GM23248 (cell line): ENCODE measurements around the gene NBL1. TPM values are rescaled to one million over a fixed set of nuclear protein-coding genes. Genes with fewer than 3 reads are reported as not detected.

Experiments
- DNase-seq: peaks from one replicate; pipeline ENCODE4 v3.0.0-alpha.2; 2015
- H2AFZ ChIP-seq: fragments of 200-600 bp; sonication (generic); 2 replicates; pipeline ENCODE4 v1.6.1; 2016; ENCODE audit warnings: antibody characterized with exemption
- H3F3A ChIP-seq: fragments of 200-600 bp; sonication (generic); 2 replicates; pipeline ENCODE4 v1.6.1; 2016; ENCODE audit warnings: mild to moderate bottlenecking, antibody characterized with exemption, mixed run types; ENCODE audit not compliant: insufficient read depth
- H3K27ac ChIP-seq: fragments of 200-600 bp; sonication (generic); 2 replicates; pipeline ENCODE4 v1.5.1; 2016; ENCODE audit warnings: mild to moderate bottlenecking
- H3K27me3 ChIP-seq: fragments of 200-600 bp; sonication (generic); replicated peaks from 2 replicates; pipeline ENCODE4 v1.6.1; 2016; ENCODE audit warnings: mild to moderate bottlenecking; ENCODE audit not compliant: insufficient read depth
- H3K36me3 ChIP-seq: fragments of 200-600 bp; sonication (generic); 2 replicates; pipeline ENCODE4 v1.6.1; 2016; ENCODE audit warnings: low read depth, mild to moderate bottlenecking
- H3K4me1 ChIP-seq: fragments of 200-600 bp; sonication (generic); 2 replicates; pipeline ENCODE4 v1.6.1; 2016; ENCODE audit warnings: mild to moderate bottlenecking; ENCODE audit not compliant: insufficient read depth
- H3K4me2 ChIP-seq: fragments of 200-600 bp; sonication (generic); one replicate; pipeline ENCODE4 v1.6.1; 2016; ENCODE audit warnings: mild to moderate bottlenecking; ENCODE audit not compliant: unreplicated experiment
- H3K4me3 ChIP-seq: fragments of 200-600 bp; sonication (generic); 2 replicates; pipeline ENCODE4 v1.5.1; 2016; ENCODE audit warnings: mild to moderate bottlenecking
- H3K79me2 ChIP-seq: fragments of 200-600 bp; sonication (generic); 2 replicates; pipeline ENCODE4 v1.6.1; 2016; ENCODE audit warnings: mild to moderate bottlenecking; ENCODE audit not compliant: insufficient read depth
- H3K9ac ChIP-seq: fragments of 200-600 bp; sonication (generic); 2 replicates; pipeline ENCODE4 v1.6.1; 2016; ENCODE audit warnings: mild to moderate bottlenecking
- H3K9me2 ChIP-seq: fragments of 200-600 bp; sonication (generic); 2 replicates; pipeline ENCODE4 v1.6.1; 2016; ENCODE audit warnings: mixed run types, mild to moderate bottlenecking, moderate library complexity; ENCODE audit not compliant: insufficient read depth
- H3K9me3 ChIP-seq: fragments of 200-600 bp; sonication (generic); one replicate; pipeline ENCODE4 v1.6.1; 2017; ENCODE audit warnings: low read depth
- H4K20me1 ChIP-seq: fragments of 200-600 bp; sonication (generic); 2 replicates; pipeline ENCODE4 v1.6.0; 2016; ENCODE audit not compliant: insufficient read depth
- EZH2 ChIP-seq: fragments of 200-600 bp; sonication (generic); IDR thresholded peaks from 2 replicates; pipeline ENCODE4 v1.6.1; 2018; ENCODE audit warnings: antibody characterized with exemption, mild to moderate bottlenecking; ENCODE audit not compliant: insufficient read depth, poor library complexity, severe bottlenecking
- EZH2phosphoT487 ChIP-seq: fragments of 200-600 bp; sonication (generic); IDR thresholded peaks from 2 replicates; pipeline ENCODE4 v1.6.1; 2018; ENCODE audit warnings: antibody characterized with exemption, moderate library complexity, mild to moderate bottlenecking, low read depth; ENCODE audit not compliant: insufficient read depth
- WGBS, 2 experiments: methylation state at CpG; one replicate each; pipeline ENCODE4 v1.1.6; 2015 to 2017; ENCODE audit warnings: low lambda C conversion rate in 2 of 2, low coverage in 1 of 2; ENCODE audit errors: missing lambda C conversion rate in 2 of 2; 5-methylcytosine and 5-hydroxymethylcytosine counted together
- in situ Hi-C: fragments of 300-500 bp; cut with MboI; formaldehyde crosslinking; loops from 2 replicates; pipeline ENCODE4 v1.15.0; 2020
- polyA plus RNA-seq: library from polyadenylated mRNA; unstranded; fragments of >200 nt; fragmentation: Nextera tagmentation; extraction: Ambion mirVana; gene quantifications from 2 replicates; pipeline ENCODE4 v1.2.1, GENCODE V29; 2016
- total RNA-seq: library from RNA; depleted of rRNA; stranded (reverse); fragments of >200 nt; shearing (Covaris generic); gene quantifications from 2 replicates; pipeline ENCODE4 v1.2.3, GENCODE V29; 2014

NBL1 gene
- total and polyA plus RNA-seq, 2 experiments from 2014 or later: 239 to 290 TPM

DNA sequence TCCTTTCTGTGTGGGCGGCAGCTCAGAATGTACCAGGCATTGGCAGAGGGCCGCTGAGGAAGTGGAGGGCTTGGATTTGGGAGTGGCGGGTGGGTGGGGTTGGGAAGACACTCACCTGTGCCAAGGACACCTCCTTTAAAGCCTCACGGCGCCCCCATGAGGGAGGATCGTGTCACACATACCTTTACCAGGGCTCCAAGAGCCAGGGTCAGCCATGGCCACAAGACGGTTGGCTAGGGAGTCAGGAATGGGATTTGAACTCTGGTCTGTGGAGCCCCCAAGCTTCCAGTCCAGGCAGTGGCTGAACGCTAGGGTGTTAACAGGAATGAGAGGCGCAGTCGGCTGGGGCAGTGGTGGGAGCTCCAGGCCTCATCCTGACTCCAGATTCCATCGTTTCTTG, 4.6 kb downstream of the NBL1 start:
- H3K27me3 ChIP-seq: no peaks in the 10 kb centered on the region
- H3K9ac ChIP-seq: no peak overlapping the region
- in situ Hi-C loops: loop anchor here (5.0 to 10.0 kb wide), 2 partner anchors 161 to 254 kb away; partner anchors contain the start of gene CAPZB
- H3K4me1 ChIP-seq: peaks cover 40% of the 10 kb centered on the region
- H3K9me3 ChIP-seq: no peaks in the 10 kb centered on the region
- no peak overlapping the region for H3K27ac ChIP-seq
- H2AFZ ChIP-seq: no peak overlapping the region
- peak; percentile 59 for DNase-seq
- 38 to 43% methylated on average over 11 of the region's 11 CpGs for WGBS, 2 experiments
- no peak overlapping the region for H3K4me3 ChIP-seq
- H3K36me3 ChIP-seq: no peaks in the 10 kb centered on the region
- no peak overlapping the region for H3K4me2 ChIP-seq
- no peak for TF ChIP-seq EZH2phosphoT487
- TF ChIP-seq EZH2: no peak
- peaks cover 93% of the 10 kb centered on the region for H3K79me2 ChIP-seq
- no peaks in the 10 kb centered on the region for H3K9me2 ChIP-seq
- H4K20me1 ChIP-seq: no peaks in the 10 kb centered on the region
- H3F3A ChIP-seq: peaks cover 19% of the 10 kb centered on the region

DNA sequence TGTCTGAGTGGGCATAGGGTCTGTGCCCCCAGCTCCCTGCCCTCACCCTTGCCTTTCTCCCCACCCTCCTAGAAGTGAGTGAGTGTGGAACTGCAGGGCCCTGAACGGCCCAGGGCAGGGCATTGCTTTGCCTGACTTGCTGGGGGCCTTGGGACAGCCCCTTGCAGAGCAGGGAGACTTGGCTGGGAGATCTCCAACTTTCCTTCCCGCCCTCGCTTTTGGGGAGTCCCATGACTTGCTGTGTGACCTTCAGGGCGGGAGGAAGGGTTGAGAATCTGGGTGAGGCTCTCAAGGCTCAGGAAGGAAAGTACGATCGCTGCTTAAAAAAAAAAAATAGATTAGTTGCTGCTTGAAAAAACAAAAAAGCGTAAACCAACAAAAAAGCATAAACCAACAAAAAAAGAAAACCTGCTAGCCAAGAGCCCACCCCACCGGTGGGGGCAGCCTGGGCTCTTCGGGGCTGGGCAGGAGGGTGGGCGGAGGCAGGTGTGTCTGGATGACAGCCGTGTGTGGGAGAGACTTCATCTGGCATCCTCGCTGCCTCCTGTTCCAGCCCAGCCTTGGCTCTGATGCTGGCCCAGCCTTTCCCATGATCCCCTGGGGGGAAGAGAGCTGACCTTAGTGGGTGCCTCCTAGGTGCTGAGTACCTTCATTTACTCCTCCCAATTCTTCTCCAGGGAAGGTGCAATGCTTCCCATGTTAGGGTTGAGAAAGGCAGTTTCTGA, 6.5 kb downstream of the NBL1 start:
- TF ChIP-seq EZH2: no peak
- TF ChIP-seq EZH2phosphoT487: no peak
- Histone ChIP-seq H3K27me3 (no peaks in the 10 kb centered on the region), H3K27ac (peak overlapping the region; percentile 91), H2AFZ (no peak overlapping the region), H3K36me3 (no peaks in the 10 kb centered on the region), H3K9me2 (no peaks in the 10 kb centered on the region), H3K4me2 (peak overlapping the region; percentile 49), H3K4me1 (peaks cover 50% of the 10 kb centered on the region), H3F3A (peaks cover 26% of the 10 kb centered on the region), H4K20me1 (no peaks in the 10 kb centered on the region), H3K9ac (peak overlapping the region; percentile 41), H3K79me2 (peaks cover 99% of the 10 kb centered on the region), H3K9me3 (no peaks in the 10 kb centered on the region), H3K4me3 (peak overlapping the region; percentile 7; the same call in 1 of the 2 replicates)
- WGBS, 2 experiments: 28 to 32% methylated on average over 12 of the region's 12 CpGs
- DNase-seq: peak; percentile 41
- in situ Hi-C loops: no loop called here

DNA sequence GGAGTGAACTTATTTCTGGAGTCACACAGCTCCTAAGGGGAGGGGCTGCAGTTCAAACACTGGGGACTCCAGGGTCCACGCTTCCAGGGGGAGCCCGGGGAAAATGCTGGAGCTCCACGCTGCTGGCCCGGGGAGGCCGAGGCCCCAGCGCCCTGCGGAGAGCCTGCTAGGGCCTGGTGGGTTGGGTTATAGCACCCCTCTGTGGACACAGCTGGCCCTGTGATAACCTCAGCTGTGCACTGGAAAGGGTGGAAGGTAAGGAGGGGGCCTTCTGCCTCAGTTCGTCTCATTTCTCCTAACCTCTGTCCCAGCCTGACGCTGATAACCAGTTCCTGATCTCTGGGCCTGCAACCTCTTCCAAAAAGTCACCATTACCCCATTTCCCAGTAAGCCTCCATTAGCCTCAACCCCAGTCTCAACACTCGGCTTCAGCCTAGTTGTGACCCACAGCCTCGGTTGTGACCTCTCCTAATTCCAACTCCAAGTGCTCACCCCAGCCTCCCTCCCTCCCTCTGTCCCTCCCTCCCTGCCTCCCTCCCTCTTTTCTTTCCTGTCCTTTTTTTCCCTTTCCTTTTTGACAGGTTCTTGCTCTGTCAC, 7.1 kb downstream of the NBL1 start:
- Histone ChIP-seq H3K4me1 (peaks cover 43% of the 10 kb centered on the region), H3K9ac (peak overlapping the region; percentile 75), H4K20me1 (no peaks in the 10 kb centered on the region), H3K79me2 (peaks cover 99% of the 10 kb centered on the region), H3K9me2 (no peaks in the 10 kb centered on the region), H3K27ac (peak overlapping the region; percentile 91), H3K27me3 (no peaks in the 10 kb centered on the region), H3K4me2 (peak overlapping the region; percentile 49), H3F3A (peaks cover 26% of the 10 kb centered on the region), H2AFZ (no peak overlapping the region), H3K36me3 (no peaks in the 10 kb centered on the region), H3K4me3 (peak overlapping the region; percentile 7; the same call in 1 of the 2 replicates), H3K9me3 (no peaks in the 10 kb centered on the region)
- no peak for TF ChIP-seq EZH2phosphoT487
- TF ChIP-seq EZH2: no peak
- in situ Hi-C loops: no loop called here
- WGBS, 2 experiments: 21 to 30% methylated on average over 10 to 11 of the region's 11 CpGs
- peak; percentile 81 for DNase-seq

DNA sequence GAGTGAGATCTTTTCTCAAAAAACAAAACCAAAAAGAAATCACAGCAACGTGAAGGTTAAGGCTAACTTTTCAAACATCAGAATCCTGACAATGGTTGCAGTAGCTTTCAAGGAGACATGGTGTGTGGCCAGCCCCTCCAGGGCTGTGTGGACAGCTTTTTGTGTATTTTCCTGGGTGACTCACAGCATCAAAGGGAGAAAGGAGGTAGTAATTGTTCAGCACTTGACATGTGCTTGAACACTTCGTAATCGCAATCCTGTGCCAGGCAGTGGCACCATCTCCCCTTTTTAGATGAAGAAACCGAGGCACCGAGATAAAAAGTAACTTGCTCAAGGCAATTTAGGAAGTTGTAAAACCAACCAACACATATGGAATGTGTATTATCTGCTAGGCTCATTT, 10.3 kb downstream of the NBL1 start:
- H3K9me2 ChIP-seq: no peaks in the 10 kb centered on the region
- H3K27ac ChIP-seq: no peak overlapping the region
- no peak for TF ChIP-seq EZH2phosphoT487
- peak; percentile 58 for DNase-seq
- peaks cover 46% of the 10 kb centered on the region for H3K4me1 ChIP-seq
- peaks cover 84% of the 10 kb centered on the region for H3K79me2 ChIP-seq
- 58 to 59% methylated on average over 5 of the region's 5 CpGs for WGBS, 2 experiments
- no peaks in the 10 kb centered on the region for H3K27me3 ChIP-seq
- H3K36me3 ChIP-seq: peaks cover 8% of the 10 kb centered on the region; the same call in 1 of the 2 replicates
- H3F3A ChIP-seq: peaks cover 27% of the 10 kb centered on the region
- H3K9me3 ChIP-seq: no peaks in the 10 kb centered on the region
- no peak overlapping the region; the same call in 1 of the 2 replicates for H3K9ac ChIP-seq
- H3K4me2 ChIP-seq: no peak overlapping the region
- in situ Hi-C loops: no loop called here
- H2AFZ ChIP-seq: no peak overlapping the region
- H4K20me1 ChIP-seq: no peaks in the 10 kb centered on the region
- no peak overlapping the region for H3K4me3 ChIP-seq
